Measurements from ENCODE around the gene GUK1. TPM values are rescaled to one million over a fixed set of nuclear protein-coding genes. Genes with fewer than 3 reads are reported as not detected.

Gene GUK1
- total and polyA plus RNA-seq, 2 donors (not counting 1 experiment from before 2014, with no cell fraction given): 125 to 356 TPM

DNA sequence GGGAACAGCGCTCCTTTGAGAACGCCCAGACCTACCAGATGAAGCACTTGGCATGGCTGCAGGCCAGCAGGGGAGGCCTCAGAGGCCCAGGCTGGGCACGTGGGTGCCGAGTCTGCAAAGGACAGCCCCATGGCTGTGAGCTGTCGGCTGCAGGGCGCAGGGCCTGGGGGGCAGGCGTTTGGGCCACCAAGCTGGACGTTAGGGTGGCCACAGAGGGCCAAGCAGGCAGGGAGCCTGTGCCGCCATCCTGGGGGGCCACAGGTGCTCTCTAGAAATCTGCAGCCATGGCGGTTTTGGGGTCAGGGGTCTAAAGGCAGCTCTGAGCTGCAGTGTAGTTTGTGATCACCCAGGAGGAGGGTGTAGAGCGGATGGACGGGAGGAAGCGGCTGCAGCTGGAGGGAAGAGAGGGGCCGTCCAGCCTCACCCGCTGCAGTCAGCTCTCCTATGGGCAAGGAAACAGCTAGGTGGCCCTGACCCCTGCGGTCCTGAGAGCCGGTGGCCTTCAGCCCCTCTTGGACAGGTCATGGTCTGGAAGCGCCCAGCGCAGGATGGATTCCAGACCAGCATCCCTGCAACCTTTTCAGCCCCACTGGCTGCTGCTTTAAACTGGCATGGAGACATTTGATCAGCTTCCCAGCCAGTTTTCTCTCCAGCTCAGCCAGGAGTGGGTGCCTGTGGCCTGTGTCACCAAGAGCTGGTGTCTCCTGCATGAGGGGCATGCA lies 36.5 kb downstream of the GUK1 start:
- no peak overlapping the region for H3K4me3 ChIP-seq (ENCODE audit: control extremely low read depth in 1 of 5, extremely low read depth in 1 of 5, insufficient read depth in 1 of 5, low read depth in 2 of 5, low read length in 4 of 5)
- TF ChIP-seq, protein P1, sequence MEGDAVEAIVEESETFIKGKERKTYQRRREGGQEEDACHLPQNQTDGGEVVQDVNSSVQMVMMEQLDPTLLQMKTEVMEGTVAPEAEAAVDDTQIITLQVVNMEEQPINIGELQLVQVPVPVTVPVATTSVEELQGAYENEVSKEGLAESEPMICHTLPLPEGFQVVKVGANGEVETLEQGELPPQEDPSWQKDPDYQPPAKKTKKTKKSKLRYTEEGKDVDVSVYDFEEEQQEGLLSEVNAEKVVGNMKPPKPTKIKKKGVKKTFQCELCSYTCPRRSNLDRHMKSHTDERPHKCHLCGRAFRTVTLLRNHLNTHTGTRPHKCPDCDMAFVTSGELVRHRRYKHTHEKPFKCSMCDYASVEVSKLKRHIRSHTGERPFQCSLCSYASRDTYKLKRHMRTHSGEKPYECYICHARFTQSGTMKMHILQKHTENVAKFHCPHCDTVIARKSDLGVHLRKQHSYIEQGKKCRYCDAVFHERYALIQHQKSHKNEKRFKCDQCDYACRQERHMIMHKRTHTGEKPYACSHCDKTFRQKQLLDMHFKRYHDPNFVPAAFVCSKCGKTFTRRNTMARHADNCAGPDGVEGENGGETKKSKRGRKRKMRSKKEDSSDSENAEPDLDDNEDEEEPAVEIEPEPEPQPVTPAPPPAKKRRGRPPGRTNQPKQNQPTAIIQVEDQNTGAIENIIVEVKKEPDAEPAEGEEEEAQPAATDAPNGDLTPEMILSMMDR (IDR thresholded peaks at IDR 0.05): no peak
- no peak for TF ChIP-seq EZH2 (IDR thresholded peaks at IDR 0.05; ENCODE audit: borderline replicate concordance, insufficient read depth, low read depth, low read length, poor library complexity, severe bottlenecking)
- no peaks in the 10 kb centered on the region for H3K4me1 ChIP-seq (ENCODE audit: control insufficient read depth in 2 of 2, insufficient read depth in 2 of 2, low read length in 2 of 2)
- Mint-ChIP-seq H3K9me3 (ENCODE audit: insufficient read depth) (no peaks in the 10 kb centered on the region), H3K4me1 (peaks cover 6% of the 10 kb centered on the region), H3K27me3 (no peaks in the 10 kb centered on the region), H3K4me3 (no peak overlapping the region), H3K27ac (no peak overlapping the region)
- no peak overlapping the region for H2AFZ ChIP-seq (ENCODE audit: insufficient read depth, low read depth, low read length, poor library complexity, severe bottlenecking)
- peaks cover 39% of the 10 kb centered on the region for H3K79me2 ChIP-seq (ENCODE audit: control insufficient read depth, insufficient read depth, low read length)
- no peak overlapping the region for H3K9ac ChIP-seq (ENCODE audit: low read length)
- H3K27ac ChIP-seq (ENCODE audit: low read length in 2 of 2): no peak overlapping the region
- H3K36me3 ChIP-seq (replicated peaks in 1 of 2; ENCODE audit: control extremely low read depth in 1 of 2, control insufficient read depth in 1 of 2, extremely low read depth in 1 of 2, insufficient read depth in 2 of 2, low read length in 1 of 2): peaks cover 0 to 10% of the 10 kb centered on the region in 2 experiments
- H3K27me3 ChIP-seq (replicated peaks in 1 of 4; ENCODE audit: control extremely low read depth in 1 of 4, control insufficient read depth in 3 of 4, insufficient read depth in 4 of 4, low read length in 3 of 4): no peaks in the 10 kb centered on the region
- peaks cover 28% of the 10 kb centered on the region for H4K20me1 ChIP-seq (ENCODE audit: control insufficient read depth, insufficient read depth, low read length, poor library complexity, severe bottlenecking)
- intact Hi-C loops (cut with micrococcal nuclease): no loop called here
- H3K4me2 ChIP-seq (replicated peaks; ENCODE audit: low read depth, low read length, poor library complexity, severe bottlenecking): no peak overlapping the region
- WGBS (ENCODE audit: insufficient coverage): 95% methylated on average over 19 of the region's 19 CpGs
- ATAC-seq (ENCODE audit: low read depth): no peak
- DNase-seq: no peak
- POLR2A ChIA-PET: interaction anchor here (0.9 kb wide), 1 partner anchor 139 kb away, joined by 3 read pairs; no protein-coding TSS in a partner anchor
- H3K9me3 ChIP-seq (ENCODE audit: control extremely low read depth in 1 of 3, control insufficient read depth in 2 of 3, insufficient read depth in 1 of 3, low read length in 2 of 3): peaks cover 0 to 12% (median 0%) of the 10 kb centered on the region in 3 donors
- CTCF ChIA-PET: interaction anchor here (0.6 kb wide), 1 partner anchor 177 kb away, joined by 5 read pairs; no protein-coding TSS in a partner anchor

- 98% methylated on average over 4 of the region's 5 CpGs for WGBS (ENCODE audit: insufficient coverage)
- no peak for ATAC-seq (ENCODE audit: low read depth)
- CTCF ChIA-PET: no interaction called here
- peaks cover 6% of the 10 kb centered on the region for H3K4me1 Mint-ChIP-seq
- peaks cover 0 to 12% (median 0%) of the 10 kb centered on the region in 3 donors for H3K9me3 ChIP-seq (ENCODE audit: control extremely low read depth in 1 of 3, control insufficient read depth in 2 of 3, insufficient read depth in 1 of 3, low read length in 2 of 3)
- peaks cover 0 to 10% of the 10 kb centered on the region in 2 experiments for H3K36me3 ChIP-seq (replicated peaks in 1 of 2; ENCODE audit: control extremely low read depth in 1 of 2, control insufficient read depth in 1 of 2, extremely low read depth in 1 of 2, insufficient read depth in 2 of 2, low read length in 1 of 2)
- H3K27me3 Mint-ChIP-seq: no peaks in the 10 kb centered on the region
- no peaks in the 10 kb centered on the region for H3K4me1 ChIP-seq (ENCODE audit: control insufficient read depth in 2 of 2, insufficient read depth in 2 of 2, low read length in 2 of 2)
- no peak overlapping the region for H2AFZ ChIP-seq (ENCODE audit: insufficient read depth, low read depth, low read length, poor library complexity, severe bottlenecking)
- no peak overlapping the region for H3K27ac ChIP-seq (ENCODE audit: low read length in 2 of 2)
- H3K27ac Mint-ChIP-seq: no peak overlapping the region
- POLR2A ChIA-PET: no interaction called here
- H3K9ac ChIP-seq (ENCODE audit: low read length): no peak overlapping the region
- no peaks in the 10 kb centered on the region for H3K27me3 ChIP-seq (replicated peaks in 1 of 4; ENCODE audit: control extremely low read depth in 1 of 4, control insufficient read depth in 3 of 4, insufficient read depth in 4 of 4, low read length in 3 of 4)
- intact Hi-C loops (cut with micrococcal nuclease): no loop called here
- peaks cover 24% of the 10 kb centered on the region for H4K20me1 ChIP-seq (ENCODE audit: control insufficient read depth, insufficient read depth, low read length, poor library complexity, severe bottlenecking)
- no peaks in the 10 kb centered on the region for H3K9me3 Mint-ChIP-seq (ENCODE audit: insufficient read depth)
- no peak overlapping the region for H3K4me3 Mint-ChIP-seq
- DNase-seq: no peak
- no peak overlapping the region for H3K4me2 ChIP-seq (replicated peaks; ENCODE audit: low read depth, low read length, poor library complexity, severe bottlenecking)
- H3K4me3 ChIP-seq (ENCODE audit: control extremely low read depth in 1 of 5, extremely low read depth in 1 of 5, insufficient read depth in 1 of 5, low read depth in 2 of 5, low read length in 4 of 5): no peak overlapping the region
- peaks cover 34% of the 10 kb centered on the region for H3K79me2 ChIP-seq (ENCODE audit: control insufficient read depth, insufficient read depth, low read length)
- TF ChIP-seq, protein P1 (IDR thresholded peaks at IDR 0.05): no peak
- no peak for TF ChIP-seq EZH2 (IDR thresholded peaks at IDR 0.05; ENCODE audit: borderline replicate concordance, insufficient read depth, low read depth, low read length, poor library complexity, severe bottlenecking)
Observed at GRCh38 chr1:228177183-228177475, 37.0 kb downstream of the GUK1 start.

All from B cell (primary cell).